Measurements from ENCODE around the gene SLC66A2.
"Not testable (repeated sequence)": the region's sequence is repeated elsewhere in the genome, so short reads cannot be mapped to it uniquely, and the experiment has no call there.

SLC66A2 gene

GRCh38 chr18:79960921-79961526 is 9.6 kb upstream of the SLC66A2 start:
- no peaks in the 10 kb centered on the region for H3K9me3 ChIP-seq (ENCODE audit: control insufficient read depth in 2 of 2, low read length in 2 of 2)
- no peak overlapping the region for H3K27ac ChIP-seq (ENCODE audit: low read length)
- H3K36me3 ChIP-seq (ENCODE audit: control insufficient read depth in 2 of 2, insufficient read depth in 2 of 2, low read length in 2 of 2), result no peaks in the 10 kb centered on the region
- H3K27me3 ChIP-seq (ENCODE audit: control insufficient read depth in 1 of 2, insufficient read depth in 2 of 2, low read length in 2 of 2), result peaks cover 2 to 20% of the 10 kb centered on the region in 2 donors
- H3K4me1 ChIP-seq (ENCODE audit: control insufficient read depth, insufficient read depth, low read length), result peaks cover 14% of the 10 kb centered on the region
- H3K4me3 ChIP-seq (ENCODE audit: low read length in 2 of 2), result no peak overlapping the region
- no peak overlapping the region for H3K9ac ChIP-seq (ENCODE audit: low read length in 2 of 2)

DNA sequence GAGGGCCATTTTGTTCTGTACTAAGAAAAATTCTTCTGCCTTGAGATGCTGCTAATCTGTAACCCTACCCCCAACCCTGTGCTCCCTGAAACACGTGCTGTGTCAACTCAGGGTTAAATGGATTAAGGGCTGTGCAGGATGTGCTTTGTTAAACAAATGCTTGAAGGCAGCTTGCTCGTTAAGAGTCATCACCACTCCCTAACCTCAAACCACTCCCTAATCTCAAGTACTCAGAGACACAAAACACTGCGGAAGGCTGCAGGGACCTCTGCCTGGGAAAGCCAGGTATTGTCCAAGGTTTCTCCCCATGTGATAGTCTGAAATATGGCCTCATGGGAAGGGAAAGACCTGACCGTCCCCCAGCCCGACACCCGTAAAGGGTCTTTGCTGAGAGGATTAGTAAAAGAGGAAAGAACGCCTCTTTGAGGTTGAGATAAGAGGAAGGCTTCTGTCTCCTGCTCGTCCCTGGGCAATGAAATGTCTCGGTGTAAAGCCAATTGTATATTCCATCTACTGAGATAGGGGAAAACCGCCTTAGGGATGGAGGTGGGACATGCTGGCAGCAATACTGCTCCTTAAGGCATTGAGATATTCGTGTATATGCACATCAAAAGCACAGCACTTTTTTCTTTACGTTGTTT is 8.8 kb upstream of the SLC66A2 start:
- not testable (repeated sequence) for H3K36me3 ChIP-seq (ENCODE audit: control insufficient read depth in 2 of 2, insufficient read depth in 2 of 2, low read length in 2 of 2); H3K27ac ChIP-seq (ENCODE audit: low read length); H3K4me3 ChIP-seq (ENCODE audit: low read length in 2 of 2); H3K9me3 ChIP-seq (ENCODE audit: control insufficient read depth in 2 of 2, low read length in 2 of 2); H3K9ac ChIP-seq (ENCODE audit: low read length in 2 of 2)
- peaks cover 2 to 17% of the 10 kb centered on the region in 2 donors for H3K27me3 ChIP-seq (ENCODE audit: control insufficient read depth in 1 of 2, insufficient read depth in 2 of 2, low read length in 2 of 2)
- peaks cover 11% of the 10 kb centered on the region for H3K4me1 ChIP-seq (ENCODE audit: control insufficient read depth, insufficient read depth, low read length)

DNA sequence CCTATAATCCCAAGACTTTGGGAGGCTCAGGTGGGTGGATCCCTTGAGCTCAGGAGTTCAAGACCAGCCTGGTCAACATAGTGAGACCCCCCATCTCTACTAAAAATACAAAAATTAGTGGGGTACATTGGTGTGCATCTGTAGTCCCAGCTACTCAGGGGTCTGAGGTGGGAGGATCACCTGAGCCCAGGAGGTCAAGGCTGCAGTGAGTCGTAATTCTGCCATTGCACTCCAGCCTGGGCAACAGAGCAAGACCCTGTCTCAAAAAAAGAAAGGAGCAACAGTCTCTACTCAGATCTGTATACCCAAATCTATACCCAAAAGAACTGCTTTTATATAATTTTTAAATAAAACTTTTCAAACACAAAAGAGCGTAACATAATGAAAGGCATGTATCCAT is 7.5 kb upstream of the SLC66A2 start:
- H3K36me3 ChIP-seq (ENCODE audit: control insufficient read depth in 2 of 2, insufficient read depth in 2 of 2, low read length in 2 of 2), result no peaks in the 10 kb centered on the region
- peaks cover 3% of the 10 kb centered on the region for H3K4me1 ChIP-seq (ENCODE audit: control insufficient read depth, insufficient read depth, low read length)
- no peak overlapping the region for H3K27ac ChIP-seq (ENCODE audit: low read length)
- no peak overlapping the region for H3K9ac ChIP-seq (ENCODE audit: low read length in 2 of 2)
- H3K9me3 ChIP-seq (ENCODE audit: control insufficient read depth in 2 of 2, low read length in 2 of 2), result no peaks in the 10 kb centered on the region
- peaks cover 2 to 4% of the 10 kb centered on the region in 2 donors for H3K27me3 ChIP-seq (ENCODE audit: control insufficient read depth in 1 of 2, insufficient read depth in 2 of 2, low read length in 2 of 2)
- no peak overlapping the region for H3K4me3 ChIP-seq (ENCODE audit: low read length in 2 of 2)

DNA sequence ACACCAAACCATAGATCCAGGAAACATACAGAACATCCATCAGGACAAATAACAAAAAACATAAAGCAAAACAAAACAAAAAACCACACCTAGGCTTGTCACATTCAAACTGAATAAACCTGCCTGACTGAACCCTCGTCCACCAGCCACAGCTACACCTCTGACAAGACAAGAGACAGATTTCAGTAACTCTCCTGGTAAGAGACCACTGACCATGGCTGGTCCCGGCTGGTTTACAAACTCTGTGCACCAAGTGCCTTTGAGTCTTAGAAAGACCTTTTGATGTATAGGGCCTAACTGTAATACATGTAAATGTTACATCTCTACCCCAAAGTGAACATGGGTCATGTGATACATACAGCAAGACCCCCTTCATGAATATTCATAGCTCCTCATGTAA is 4.8 kb upstream of the SLC66A2 start:
- Histone ChIP-seq H3K27me3 (ENCODE audit: control insufficient read depth in 1 of 2, insufficient read depth in 2 of 2, low read length in 2 of 2) (peaks cover 0 to 7% of the 10 kb centered on the region in 2 donors), H3K9ac (ENCODE audit: low read length in 2 of 2) (no peak overlapping the region), H3K36me3 (ENCODE audit: control insufficient read depth in 2 of 2, insufficient read depth in 2 of 2, low read length in 2 of 2) (no peaks in the 10 kb centered on the region), H3K4me1 (ENCODE audit: control insufficient read depth, insufficient read depth, low read length) (peaks cover 11% of the 10 kb centered on the region), H3K4me3 (ENCODE audit: low read length in 2 of 2) (no peak overlapping the region), H3K9me3 (ENCODE audit: control insufficient read depth in 2 of 2, low read length in 2 of 2) (no peaks in the 10 kb centered on the region), H3K27ac (ENCODE audit: low read length) (no peak overlapping the region)

DNA sequence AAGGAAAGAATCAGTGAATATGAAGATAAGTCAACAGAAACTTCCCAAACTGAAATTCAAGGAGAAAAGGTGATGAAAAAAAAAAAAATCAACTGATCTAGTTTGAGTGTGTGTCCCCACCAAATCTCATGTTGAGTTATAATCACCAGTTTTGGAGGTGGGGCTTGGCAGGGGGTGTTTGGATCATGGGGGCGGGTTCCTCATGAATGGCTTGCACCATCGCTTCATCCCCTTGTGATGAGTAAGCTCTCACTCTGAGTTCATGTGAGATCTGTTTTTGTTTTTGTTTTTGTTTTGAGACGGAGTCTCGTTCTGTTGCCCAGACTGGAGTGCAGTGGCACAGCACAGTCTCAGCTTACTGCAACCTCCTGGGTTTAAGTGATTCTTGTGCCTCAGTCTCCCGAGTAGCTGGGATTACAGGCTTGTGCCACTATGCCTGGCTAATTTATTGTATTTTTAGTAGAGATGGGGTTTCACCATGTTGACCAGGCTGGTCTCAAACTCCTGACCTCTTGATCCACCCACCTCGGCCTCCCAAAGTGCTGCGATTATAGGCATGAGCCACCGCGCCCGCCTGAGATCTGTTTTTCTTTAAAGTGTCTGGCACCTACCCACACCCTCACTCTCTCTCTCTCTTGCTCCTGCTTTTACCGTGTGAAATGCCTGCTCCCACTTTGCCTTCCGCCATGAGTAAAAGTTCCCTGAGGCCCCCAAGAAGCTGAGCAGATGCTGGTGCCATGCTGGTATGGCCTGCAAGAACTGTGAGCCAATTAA is 4.0 kb upstream of the SLC66A2 start:
- no peak overlapping the region for H3K9ac ChIP-seq (ENCODE audit: low read length in 2 of 2)
- no peaks in the 10 kb centered on the region for H3K9me3 ChIP-seq (ENCODE audit: control insufficient read depth in 2 of 2, low read length in 2 of 2)
- H3K4me1 ChIP-seq (ENCODE audit: control insufficient read depth, insufficient read depth, low read length), result peaks cover 15% of the 10 kb centered on the region
- H3K4me3 ChIP-seq (ENCODE audit: low read length in 2 of 2), result no peak overlapping the region
- no peaks in the 10 kb centered on the region for H3K36me3 ChIP-seq (ENCODE audit: control insufficient read depth in 2 of 2, insufficient read depth in 2 of 2, low read length in 2 of 2)
- H3K27me3 ChIP-seq (ENCODE audit: control insufficient read depth in 1 of 2, insufficient read depth in 2 of 2, low read length in 2 of 2), result peaks cover 0 to 7% of the 10 kb centered on the region in 2 donors
- no peak overlapping the region for H3K27ac ChIP-seq (ENCODE audit: low read length)

DNA sequence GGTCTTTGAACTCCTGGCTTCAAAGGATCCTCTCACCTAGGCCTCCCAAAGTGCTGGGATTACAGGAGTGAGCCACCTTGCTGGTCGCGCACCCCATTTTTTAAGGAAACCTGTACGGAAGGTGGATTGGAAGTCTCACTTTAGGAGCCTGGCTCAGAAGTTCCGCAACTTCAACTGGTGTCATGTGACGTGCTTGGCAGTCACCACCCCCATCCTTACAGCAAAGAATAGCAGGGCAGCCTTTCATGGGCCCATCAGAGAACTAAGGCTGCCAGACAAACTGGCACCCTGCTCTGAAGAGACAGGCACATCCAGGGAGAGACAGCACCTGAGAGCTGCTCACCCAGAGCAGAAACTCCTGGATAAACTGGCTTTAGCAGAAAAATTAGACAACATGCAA is 3.3 kb upstream of the SLC66A2 start:
- H3K36me3 ChIP-seq (ENCODE audit: control insufficient read depth in 2 of 2, insufficient read depth in 2 of 2, low read length in 2 of 2), result no peaks in the 10 kb centered on the region
- no peak overlapping the region for H3K4me3 ChIP-seq (ENCODE audit: low read length in 2 of 2)

DNA sequence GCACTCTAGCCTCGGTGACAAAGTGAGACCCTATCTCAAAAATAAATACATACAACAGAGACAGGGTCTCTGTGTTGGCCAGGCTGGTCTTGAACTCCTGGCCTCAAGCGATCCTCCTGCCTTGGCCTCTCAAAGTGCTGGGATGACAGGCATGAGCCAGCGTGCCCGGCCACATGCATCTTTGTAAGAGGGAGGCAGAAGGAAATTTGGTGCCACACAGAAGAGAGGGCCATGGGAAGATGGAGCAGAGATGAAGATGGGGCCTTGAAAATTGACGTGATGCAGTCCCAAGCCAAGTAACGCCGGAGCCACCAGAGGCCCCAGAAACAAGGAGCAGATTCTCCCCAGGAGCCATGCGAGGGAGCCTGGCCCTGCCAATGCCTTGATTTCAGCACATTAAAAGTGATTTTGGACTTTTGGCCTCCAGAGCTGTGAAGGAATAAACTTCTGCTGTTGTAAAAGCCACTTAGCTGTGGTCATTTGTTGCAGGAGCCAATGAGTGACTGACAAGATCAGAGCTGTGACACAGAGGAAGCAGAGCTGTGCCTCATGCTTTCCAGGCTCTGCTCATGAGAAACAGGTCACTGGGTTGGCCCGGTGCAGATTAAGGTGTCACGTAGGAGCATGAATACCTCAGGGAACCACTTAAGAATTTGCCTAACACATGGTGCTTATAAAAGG is 2.7 kb upstream of the SLC66A2 start:
- H3K36me3 ChIP-seq (ENCODE audit: control insufficient read depth in 2 of 2, insufficient read depth in 2 of 2, low read length in 2 of 2), result no peaks in the 10 kb centered on the region
- H3K27ac ChIP-seq (ENCODE audit: low read length), result no peak overlapping the region
- H3K9me3 ChIP-seq (ENCODE audit: control insufficient read depth in 2 of 2, low read length in 2 of 2), result no peaks in the 10 kb centered on the region
- H3K4me1 ChIP-seq (ENCODE audit: control insufficient read depth, insufficient read depth, low read length), result peaks cover 25% of the 10 kb centered on the region
- no peak overlapping the region for H3K9ac ChIP-seq (ENCODE audit: low read length in 2 of 2)
- H3K4me3 ChIP-seq (ENCODE audit: low read length in 2 of 2), result no peak overlapping the region
- H3K27me3 ChIP-seq (ENCODE audit: control insufficient read depth in 1 of 2, insufficient read depth in 2 of 2, low read length in 2 of 2), result peaks cover 0 to 7% of the 10 kb centered on the region in 2 donors

More for the DNA sequence above, 3.3 kb upstream of the SLC66A2 start:
- Histone ChIP-seq H3K9me3 (ENCODE audit: control insufficient read depth in 2 of 2, low read length in 2 of 2) (no peaks in the 10 kb centered on the region), H3K27me3 (ENCODE audit: control insufficient read depth in 1 of 2, insufficient read depth in 2 of 2, low read length in 2 of 2) (peaks cover 0 to 7% of the 10 kb centered on the region in 2 donors), H3K4me1 (ENCODE audit: control insufficient read depth, insufficient read depth, low read length) (peaks cover 21% of the 10 kb centered on the region), H3K27ac (ENCODE audit: low read length) (no peak overlapping the region), H3K9ac (ENCODE audit: low read length in 2 of 2) (no peak overlapping the region)

DNA sequence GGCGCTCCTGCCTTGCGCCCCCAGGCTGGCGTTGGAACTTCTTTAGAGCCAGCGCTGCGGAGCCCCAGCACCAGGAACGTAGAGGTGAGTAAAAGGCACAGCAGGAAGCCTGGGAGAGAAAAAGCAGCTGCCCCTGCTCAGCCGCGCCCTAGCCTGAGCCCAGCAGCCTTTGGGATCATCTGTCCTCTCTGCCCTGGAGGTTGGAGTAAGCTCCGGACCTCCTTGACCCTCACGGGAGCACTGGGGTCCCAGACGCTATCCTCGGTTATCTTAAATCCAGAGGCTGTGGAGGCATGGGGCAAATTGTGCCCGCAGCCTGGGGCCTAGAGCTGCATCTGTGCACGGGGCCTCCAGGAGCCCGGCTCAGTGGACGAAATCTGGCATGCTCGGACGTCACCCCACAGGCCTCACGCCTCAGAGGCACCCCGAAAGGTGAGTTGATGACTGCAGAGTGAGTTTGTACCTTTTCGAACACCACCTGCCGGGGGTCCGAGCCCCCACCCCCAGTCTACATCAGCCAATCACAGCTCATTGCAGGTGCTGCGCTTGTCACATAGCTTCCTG is 1.6 kb upstream of the SLC66A2 start:
- Histone ChIP-seq H3K27me3 (ENCODE audit: control insufficient read depth in 1 of 2, insufficient read depth in 2 of 2, low read length in 2 of 2) (peaks cover 0 to 7% of the 10 kb centered on the region in 2 donors), H3K9me3 (ENCODE audit: control insufficient read depth in 2 of 2, low read length in 2 of 2) (no peaks in the 10 kb centered on the region), H3K4me1 (ENCODE audit: control insufficient read depth, insufficient read depth, low read length) (peaks cover 28% of the 10 kb centered on the region), H3K9ac (ENCODE audit: low read length in 2 of 2) (no peak overlapping the region), H3K27ac (ENCODE audit: low read length) (no peak overlapping the region), H3K36me3 (ENCODE audit: control insufficient read depth in 2 of 2, insufficient read depth in 2 of 2, low read length in 2 of 2) (no peaks in the 10 kb centered on the region), H3K4me3 (ENCODE audit: low read length in 2 of 2) (no peak overlapping the region)

DNA sequence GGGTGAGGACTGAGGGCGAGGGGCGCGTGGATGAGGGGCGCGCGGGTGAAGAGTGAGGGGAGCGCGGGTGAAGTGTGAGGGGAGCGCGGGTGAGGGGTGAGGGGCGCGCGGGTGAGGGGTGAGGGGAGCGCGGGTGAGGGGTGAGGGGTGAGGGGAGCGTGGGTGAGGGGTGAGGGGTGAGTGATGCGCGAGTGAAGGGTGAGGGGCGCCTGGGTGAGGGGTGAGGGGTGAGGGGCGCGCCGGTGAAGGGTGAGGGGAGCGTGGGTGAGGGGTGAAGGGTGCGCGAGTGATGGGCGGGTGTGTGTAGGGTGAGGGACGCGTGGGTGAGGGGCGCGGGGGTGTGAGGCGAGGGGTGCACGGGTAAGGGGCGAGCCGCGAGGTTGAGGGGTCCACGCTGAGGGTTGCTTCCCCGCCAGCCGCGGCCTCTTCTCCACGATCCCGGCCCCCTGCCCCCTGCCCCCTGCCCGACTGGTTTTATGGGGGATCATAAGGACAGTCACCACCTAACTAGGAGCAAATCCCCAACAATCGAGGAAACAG is 1.1 kb upstream of the SLC66A2 start:
- Histone ChIP-seq H3K27me3 (ENCODE audit: control insufficient read depth in 1 of 2, insufficient read depth in 2 of 2, low read length in 2 of 2) (peaks cover 0 to 7% of the 10 kb centered on the region in 2 donors), H3K36me3 (ENCODE audit: control insufficient read depth in 2 of 2, insufficient read depth in 2 of 2, low read length in 2 of 2) (peaks cover 0 to 2% of the 10 kb centered on the region in 2 donors), H3K9ac (ENCODE audit: low read length in 2 of 2) (no peak overlapping the region), H3K4me1 (ENCODE audit: control insufficient read depth, insufficient read depth, low read length) (peaks cover 28% of the 10 kb centered on the region), H3K4me3 (ENCODE audit: low read length in 2 of 2) (peak overlapping the region in 1 of 2 donors; percentile 80), H3K9me3 (ENCODE audit: control insufficient read depth in 2 of 2, low read length in 2 of 2) (no peaks in the 10 kb centered on the region), H3K27ac (ENCODE audit: low read length) (no peak overlapping the region)

Data from stomach smooth muscle (tissue), 2 donors.